ENCODE results near the gene PLA2G4E.

PLA2G4E gene

GRCh38 chr15:41972253-41973242 is 48.3 kb downstream of the PLA2G4E start, which contains the start of gene EHD4:
Gene EHD4 (minus strand): TSS chr15:41972557. CDS start chr15:41972494, 63 bp downstream.
- DNase-seq, result peak; percentile 99

GRCh38 chr15:41971895-41972252 is 49.0 kb downstream of the PLA2G4E start:
- no peak for DNase-seq

GRCh38 chr15:41971089-41971894 is 49.5 kb downstream of the PLA2G4E start:
- DNase-seq, result peak; percentile 91

- no peak for DNase-seq
Observed at GRCh38 chr15:41970456-41970855, 50.4 kb downstream of the PLA2G4E start.

GRCh38 chr15:41969851-41970431 is 50.9 kb downstream of the PLA2G4E start:
- peak; percentile 72 for DNase-seq

GRCh38 chr15:41968701-41969100 is 52.1 kb downstream of the PLA2G4E start:
- DNase-seq, result peak; percentile 18

- DNase-seq, result no peak
Observed at GRCh38 chr15:41967506-41968206, 53.2 kb downstream of the PLA2G4E start.

- DNase-seq, result no peak
Observed at GRCh38 chr15:41966920-41967465, 53.8 kb downstream of the PLA2G4E start.

- DNase-seq, result no peak
Observed at GRCh38 chr15:41966414-41966812, 54.4 kb downstream of the PLA2G4E start.

GRCh38 chr15:41965441-41966413 is 55.1 kb downstream of the PLA2G4E start:
- DNase-seq, result peak; percentile 28

GRCh38 chr15:41961595-41962202 is 59.1 kb downstream of the PLA2G4E start:
- no peak for DNase-seq

GRCh38 chr15:41961001-41961518 is 59.8 kb downstream of the PLA2G4E start:
- no peak for DNase-seq

- no peak for DNase-seq
Observed at GRCh38 chr15:41958002-41958420, 62.8 kb downstream of the PLA2G4E start.

- peak; percentile 83 for DNase-seq
Observed at GRCh38 chr15:41957021-41957897, 63.6 kb downstream of the PLA2G4E start.

- DNase-seq, result no peak
Observed at GRCh38 chr15:41955807-41956525, 64.9 kb downstream of the PLA2G4E start.

- DNase-seq, result no peak
Observed at GRCh38 chr15:41955100-41955499, 65.7 kb downstream of the PLA2G4E start.

- no peak for DNase-seq
Observed at GRCh38 chr15:41954036-41954435, 66.8 kb downstream of the PLA2G4E start.

- no peak for DNase-seq
Observed at GRCh38 chr15:41952013-41952563, 68.8 kb downstream of the PLA2G4E start.
